HG02588 (cell line): Measurements from ENCODE around the gene SV2A.
"Not testable (repeated sequence)": the region's sequence is repeated elsewhere in the genome, so short reads cannot be mapped to it uniquely, and the experiment has no call there.

Experiments
- ATAC-seq: cut with Tn5 transposase; IDR thresholded peaks from one replicate; pipeline ENCODE4 v1.9.1; 2021; ENCODE audit warnings: mild to moderate bottlenecking, moderate library complexity; ENCODE audit not compliant: unreplicated experiment

The SV2A gene

GRCh38 chr1:149887456-149888246, 30.0 kb downstream of the SV2A start:
- ATAC-seq = peak; percentile 44

GRCh38 chr1:149887196-149887455, 30.5 kb downstream of the SV2A start:
- ATAC-seq = not testable (repeated sequence)

- peak; percentile 55 for ATAC-seq
Observed at GRCh38 chr1:149886396-149887195, 31.0 kb downstream of the SV2A start.

- not testable (repeated sequence) for ATAC-seq
Observed at GRCh38 chr1:149886121-149886395, 31.6 kb downstream of the SV2A start.

GRCh38 chr1:149885339-149886120, 32.1 kb downstream of the SV2A start:
- no peak for ATAC-seq

GRCh38 chr1:149884433-149885338, 33.0 kb downstream of the SV2A start:
- no peak for ATAC-seq

GRCh38 chr1:149883598-149884247, 33.9 kb downstream of the SV2A start:
- ATAC-seq = no peak

- no peak for ATAC-seq
Observed at GRCh38 chr1:149881876-149882275, 35.8 kb downstream of the SV2A start.

- no peak for ATAC-seq
Observed at GRCh38 chr1:149879556-149879955, 38.1 kb downstream of the SV2A start.

- ATAC-seq = no peak
Observed at GRCh38 chr1:149877211-149877946, 40.3 kb downstream of the SV2A start.

GRCh38 chr1:149873060-149873459, 44.6 kb downstream of the SV2A start:
- not testable (repeated sequence) for ATAC-seq

- not testable (repeated sequence) for ATAC-seq
Observed at GRCh38 chr1:149866887-149867286, 50.8 kb downstream of the SV2A start.

GRCh38 chr1:149861497-149862054, 56.1 kb downstream of the SV2A start:
- ATAC-seq = peak; percentile 10

- ATAC-seq = peak; percentile 70
Observed at GRCh38 chr1:149860684-149861496, 56.8 kb downstream of the SV2A start.

GRCh38 chr1:149860271-149860670, 57.4 kb downstream of the SV2A start:
- ATAC-seq = not testable (repeated sequence)
